NCI-H146 treated with DMSO at 0.1 percent for 48 hours (cell line): ENCODE data around the gene NFKBIL1.
"Not testable (repeated sequence)": the region's sequence is repeated elsewhere in the genome, so short reads cannot be mapped to it uniquely, and the experiment has no call there.

Experiments
- DNase-seq: peaks from one replicate; lab custom pipeline; 2025; ENCODE audit not compliant: unreplicated experiment; lab: John Stamatoyannopoulos, UW

NFKBIL1 gene

DNA sequence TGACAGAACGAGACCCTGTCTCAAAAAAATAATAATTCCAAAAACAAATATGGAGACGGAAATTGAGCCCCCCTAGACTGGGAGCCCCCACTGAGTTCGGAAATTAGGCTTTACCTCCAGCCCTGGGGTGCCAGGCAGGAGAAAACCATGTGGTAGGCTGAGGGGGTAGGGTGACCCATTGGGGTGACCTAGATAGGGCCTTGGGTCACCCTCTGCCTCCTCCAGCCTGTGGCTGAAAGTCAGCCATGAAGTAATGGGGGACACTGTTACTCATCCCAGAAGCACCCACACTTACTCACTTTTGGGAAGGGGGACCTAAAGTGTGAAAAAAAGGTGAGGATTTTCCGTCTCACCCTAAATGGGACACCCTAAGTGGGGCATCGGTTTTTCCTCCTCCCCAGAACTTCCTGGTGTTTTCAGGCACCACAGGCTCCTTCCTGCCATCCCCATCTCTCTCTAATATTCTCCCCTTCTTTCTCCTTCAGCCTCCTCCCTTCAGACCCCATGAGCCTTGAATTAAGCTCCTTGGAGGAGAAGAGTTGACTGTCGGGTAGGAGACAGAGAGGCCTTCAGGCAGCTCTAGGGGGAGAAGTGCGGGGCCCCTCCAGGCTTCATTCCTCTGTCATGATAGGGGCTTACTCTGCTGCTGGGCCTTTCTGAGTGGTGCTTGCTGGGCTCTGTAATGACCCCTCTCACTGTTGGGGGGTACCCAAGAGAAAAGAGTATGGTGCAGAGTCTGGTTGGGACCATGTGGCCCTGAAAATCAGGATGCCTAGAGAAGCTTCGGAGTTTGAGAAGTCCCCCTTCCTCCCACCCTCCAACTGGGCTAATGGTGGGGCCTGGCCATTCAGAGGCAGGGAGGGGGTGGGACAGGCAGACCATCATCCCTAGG is 32.4 kb downstream of the NFKBIL1 start:
- no peak for DNase-seq

GRCh38 chr6:31580438-31580740 is 33.0 kb downstream of the NFKBIL1 start:
- no peak for DNase-seq

GRCh38 chr6:31580807-31581433 is 33.5 kb downstream of the NFKBIL1 start:
- DNase-seq: peak; percentile 41

DNA sequence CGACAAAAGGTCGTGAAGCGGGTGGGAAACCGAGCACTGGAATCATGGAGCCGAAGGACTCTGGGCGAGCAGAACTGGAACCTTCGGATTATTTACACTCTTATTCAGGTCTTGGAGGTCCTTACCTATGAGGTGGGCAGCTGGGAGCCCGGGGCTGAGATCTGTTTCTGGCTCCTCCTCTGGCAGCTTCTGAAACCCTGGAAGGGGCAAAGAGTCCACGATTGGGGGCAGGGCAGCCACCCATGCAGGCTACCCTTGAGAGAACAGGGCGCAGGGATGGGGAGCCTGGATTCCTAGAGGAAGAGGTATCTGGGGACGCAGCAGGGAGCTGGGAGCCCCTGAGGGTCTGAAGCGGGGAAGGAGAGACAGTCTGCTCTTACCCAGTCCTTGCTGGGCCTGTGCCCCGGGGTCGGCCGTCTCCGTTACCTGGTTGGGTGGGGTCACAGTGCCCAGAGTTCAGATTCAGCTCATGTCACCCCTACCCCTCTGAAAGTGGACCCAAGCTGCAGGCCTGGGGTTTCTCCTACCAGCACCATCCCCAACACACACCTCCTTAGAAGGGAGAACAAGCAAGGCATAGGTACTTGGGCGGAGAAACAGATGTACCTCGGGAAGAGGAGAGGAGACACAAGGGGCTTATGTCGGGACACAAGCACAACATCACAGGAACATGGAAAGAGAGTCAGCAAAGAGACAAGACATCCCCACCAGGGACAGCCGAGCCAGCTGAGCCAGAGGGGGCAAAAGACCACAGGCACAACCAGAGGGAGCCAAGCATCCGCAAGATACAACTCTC is 34.2 kb downstream of the NFKBIL1 start:
- no peak for DNase-seq

- DNase-seq: no peak
Observed at GRCh38 chr6:31582230-31582643, 34.8 kb downstream of the NFKBIL1 start, which contains the start of gene LTB. TSS of gene LTB (minus strand) at chr6:31582424. CDS start at chr6:31582417, 7 bp downstream.

DNA sequence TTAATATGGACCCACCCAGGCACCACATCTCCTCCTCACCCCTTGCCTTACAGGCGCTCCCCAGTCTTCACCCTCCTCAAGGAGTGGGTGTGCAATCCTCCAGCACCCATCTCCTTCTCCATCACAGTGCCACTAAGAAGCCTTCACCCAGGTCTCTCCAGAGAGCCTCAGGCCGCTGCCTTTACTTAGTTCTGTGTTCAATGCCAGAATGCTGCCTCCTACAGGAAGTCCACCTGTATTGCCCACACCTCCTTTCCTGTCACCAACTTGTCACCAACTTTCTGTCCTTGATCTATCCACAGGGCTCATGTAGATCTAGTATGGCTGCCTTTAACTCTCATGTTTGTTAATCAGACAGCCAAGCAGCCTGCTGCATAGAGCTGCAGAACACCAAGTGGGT is 38.1 kb downstream of the NFKBIL1 start:
- DNase-seq: no peak

GRCh38 chr6:31586008-31586407 is 38.6 kb downstream of the NFKBIL1 start, which contains the start of gene LST1:
TSS of gene LST1 (plus strand) at chr6:31586277. CDS start at chr6:31587300, 1,023 bp downstream.
- DNase-seq: no peak

- no peak for DNase-seq
Observed at GRCh38 chr6:31586599-31587281, 39.3 kb downstream of the NFKBIL1 start.

DNA sequence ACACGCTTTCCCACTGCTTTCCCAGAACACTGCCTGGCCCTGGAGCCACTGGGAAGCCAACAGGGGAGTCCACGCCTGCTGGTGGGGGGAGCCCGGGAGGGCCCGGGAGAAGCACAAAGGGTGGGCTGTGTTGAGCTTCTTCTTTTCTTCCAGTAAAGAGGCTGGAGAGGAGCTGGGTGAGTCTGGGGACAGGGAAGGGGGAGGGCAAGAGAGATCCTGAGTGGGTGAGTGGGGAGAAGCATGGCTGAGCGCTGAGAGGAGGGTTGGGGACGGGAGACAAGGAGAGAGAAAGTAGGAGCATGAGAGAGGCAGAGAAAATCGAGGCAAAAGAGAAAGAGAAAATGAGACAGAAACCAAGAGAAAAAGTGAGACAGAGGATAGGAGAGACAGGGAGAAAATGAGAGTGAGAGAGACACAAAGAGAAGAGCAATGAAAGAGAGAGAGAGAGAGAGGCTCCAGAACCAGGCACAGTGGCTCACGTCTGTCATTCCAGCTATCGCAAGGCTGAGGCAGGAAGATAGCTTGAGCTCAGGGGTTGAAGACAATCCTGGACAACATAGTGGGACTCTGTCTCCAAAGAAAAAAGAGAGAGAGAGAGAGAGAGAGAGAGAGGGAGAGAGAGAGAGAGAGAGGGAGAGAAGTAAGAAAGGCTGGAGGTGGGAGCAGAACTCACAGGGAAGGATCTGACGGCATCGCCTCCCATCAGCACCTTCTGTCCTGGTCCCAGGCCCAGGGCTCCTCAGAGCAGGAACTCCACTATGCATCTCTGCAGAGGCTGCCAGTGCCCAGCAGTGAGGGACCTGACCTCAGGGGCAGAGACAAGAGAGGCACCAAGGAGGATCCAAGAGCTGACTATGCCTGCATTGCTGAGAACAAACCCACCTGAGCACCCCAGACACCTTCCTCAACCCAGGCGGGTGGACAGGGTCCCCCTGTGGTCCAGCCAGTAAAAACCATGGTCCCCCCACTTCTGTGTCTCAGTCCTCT is 40.7 kb downstream of the NFKBIL1 start:
- DNase-seq: no peak

DNA sequence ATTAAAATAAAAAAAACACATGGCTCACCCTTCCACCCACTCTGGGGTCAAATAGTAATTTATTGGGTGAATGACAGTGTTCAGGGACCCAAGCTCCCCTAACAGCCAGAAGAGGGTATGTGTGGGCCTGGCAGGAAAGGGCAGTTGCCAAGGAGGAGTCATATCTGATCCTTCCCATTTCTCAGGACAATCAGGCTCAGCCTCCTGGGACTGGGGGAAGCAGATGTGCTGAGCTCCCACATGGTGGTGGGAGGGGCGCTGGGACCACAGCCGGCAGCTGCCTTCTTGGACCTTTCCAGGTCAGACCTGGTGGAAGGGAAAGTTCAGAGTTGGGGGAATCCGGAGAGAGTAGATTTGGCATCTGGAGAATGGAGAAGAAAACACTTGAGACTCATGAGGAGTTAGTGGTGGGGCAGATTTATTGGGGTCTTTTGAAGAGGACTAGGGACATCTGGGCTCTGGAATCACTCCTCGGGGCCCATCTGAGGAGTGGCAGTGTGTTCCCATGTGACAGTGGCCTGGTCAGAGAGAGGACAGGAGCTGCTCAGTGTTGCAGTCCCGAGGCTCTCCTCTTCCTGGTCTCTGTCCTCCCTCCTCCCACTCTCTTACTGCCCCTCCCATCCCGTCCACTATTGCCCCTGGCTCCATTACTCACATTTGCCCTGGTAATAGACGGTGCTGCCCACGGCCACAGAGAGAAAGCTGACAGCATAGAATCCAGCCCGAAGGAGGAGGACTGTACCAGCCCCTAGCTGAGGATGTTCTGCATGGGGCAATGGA is 41.7 kb downstream of the NFKBIL1 start:
- no peak for DNase-seq

GRCh38 chr6:31590691-31591090 is 43.3 kb downstream of the NFKBIL1 start:
- not testable (repeated sequence) for DNase-seq

- no peak for DNase-seq
Observed at GRCh38 chr6:31592396-31592771, 45.0 kb downstream of the NFKBIL1 start.

- peak; percentile 17 for DNase-seq
Observed at GRCh38 chr6:31597006-31597405, 49.6 kb downstream of the NFKBIL1 start.

DNA sequence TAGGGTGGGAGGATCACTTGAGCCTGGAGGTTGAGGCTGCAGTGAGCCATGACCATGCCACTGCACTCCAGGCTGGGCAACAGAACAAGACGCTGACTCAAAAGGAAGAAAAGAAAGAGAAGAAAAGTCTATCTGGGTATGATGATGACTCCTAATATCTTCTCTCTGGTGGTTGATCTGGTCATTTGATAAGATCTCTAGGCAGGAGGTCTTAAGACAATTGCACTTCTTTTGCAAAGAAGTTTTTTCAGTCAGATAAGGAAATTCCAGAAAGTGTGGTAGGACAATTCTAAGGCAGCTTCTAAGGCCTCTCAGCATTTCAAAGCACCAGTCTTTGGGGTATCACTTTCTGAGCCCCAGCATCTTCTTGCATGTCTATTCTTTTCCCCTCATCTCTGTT is 59.9 kb downstream of the NFKBIL1 start:
- DNase-seq: no peak
